ENCODE measurements around the gene MYH11. TPM values are rescaled to one million over a fixed set of nuclear protein-coding genes. Genes with fewer than 3 reads are reported as not detected.
A peak's percentile ranks its signal among the peaks of the same experiment; 100 is the strongest.

Gene MYH11
- total and polyA plus RNA-seq, 8 donors: 47.3 to 208 (median 124) TPM

- ATAC-seq: no peak
- TF ChIP-seq CTCF (IDR thresholded peaks at IDR 0.05): no peak
- Histone ChIP-seq H3K4me1 (no peaks in the 10 kb centered on the region), H3K36me3 (peaks cover 0 to 98% of the 10 kb centered on the region in 2 donors), H3K27ac (no peak overlapping the region), H3K9me3 (no peaks in the 10 kb centered on the region), H3K27me3 (no peaks in the 10 kb centered on the region), H3K4me3 (no peak overlapping the region)
- intact Hi-C loops (cut with DNase I): no loop called here
- peak in 1 of 4 donors; percentile 56 for DNase-seq
Measured at GRCh38 chr16:15691046-15691445, 165.8 kb downstream of the MYH11 start.

GRCh38 chr16:15690296-15690695 is 166.5 kb downstream of the MYH11 start:
- DNase-seq (no peak), ATAC-seq (no peak)
- no peak for TF ChIP-seq CTCF (IDR thresholded peaks at IDR 0.05)
- Histone ChIP-seq H3K27ac (no peak overlapping the region), H3K4me3 (no peak overlapping the region), H3K4me1 (no peaks in the 10 kb centered on the region), H3K36me3 (peaks cover 0 to 98% of the 10 kb centered on the region in 2 donors), H3K27me3 (no peaks in the 10 kb centered on the region), H3K9me3 (no peaks in the 10 kb centered on the region)
- intact Hi-C loops (cut with DNase I): no loop called here

- no peak overlapping the region for H3K27ac ChIP-seq
- DNase-seq (peak in 1 of 4 donors; percentile 10), ATAC-seq (no peak)
- no peaks in the 10 kb centered on the region for H3K27me3 ChIP-seq
- intact Hi-C loops (cut with DNase I): no loop called here
- H3K4me3 ChIP-seq: no peak overlapping the region
- no peak for TF ChIP-seq CTCF (IDR thresholded peaks at IDR 0.05)
- no peaks in the 10 kb centered on the region for H3K4me1 ChIP-seq
- H3K9me3 ChIP-seq: no peaks in the 10 kb centered on the region
- H3K36me3 ChIP-seq: peaks cover 0 to 95% of the 10 kb centered on the region in 2 donors
Measured at GRCh38 chr16:15689290-15689689, 167.5 kb downstream of the MYH11 start.

- H3K9me3 ChIP-seq: no peaks in the 10 kb centered on the region
- ATAC-seq (no peak), DNase-seq (peak in 1 of 4 donors; percentile 5)
- peaks cover 0 to 79% of the 10 kb centered on the region in 2 donors for H3K36me3 ChIP-seq
- no peak overlapping the region for H3K4me3 ChIP-seq
- no peaks in the 10 kb centered on the region for H3K27me3 ChIP-seq
- H3K27ac ChIP-seq: no peak overlapping the region
- no peak for TF ChIP-seq CTCF (IDR thresholded peaks at IDR 0.05)
- intact Hi-C loops (cut with DNase I): no loop called here
- no peaks in the 10 kb centered on the region for H3K4me1 ChIP-seq
Measured at GRCh38 chr16:15686287-15686686, 170.5 kb downstream of the MYH11 start.

GRCh38 chr16:15682105-15682570 is 174.7 kb downstream of the MYH11 start:
- peak in 1 of 2 donors; percentile 61 for TF ChIP-seq CTCF (IDR thresholded peaks at IDR 0.05)
- no peaks in the 10 kb centered on the region for H3K9me3 ChIP-seq
- ATAC-seq (peak; percentile 81), DNase-seq (peak in 1 of 4 donors; percentile 50)
- no peaks in the 10 kb centered on the region for H3K27me3 ChIP-seq
- H3K4me1 ChIP-seq: no peaks in the 10 kb centered on the region
- intact Hi-C loops (cut with DNase I): no loop called here
- H3K36me3 ChIP-seq: peaks cover 0 to 72% of the 10 kb centered on the region in 2 donors
- H3K4me3 ChIP-seq: no peak overlapping the region
- peak overlapping the region in 1 of 2 donors; percentile 24 for H3K27ac ChIP-seq
